ENCODE measurements around the gene SLC37A1.
"Not testable (repeated sequence)": the region's sequence is repeated elsewhere in the genome, so short reads cannot be mapped to it uniquely, and the experiment has no call there.

The SLC37A1 gene

DNA sequence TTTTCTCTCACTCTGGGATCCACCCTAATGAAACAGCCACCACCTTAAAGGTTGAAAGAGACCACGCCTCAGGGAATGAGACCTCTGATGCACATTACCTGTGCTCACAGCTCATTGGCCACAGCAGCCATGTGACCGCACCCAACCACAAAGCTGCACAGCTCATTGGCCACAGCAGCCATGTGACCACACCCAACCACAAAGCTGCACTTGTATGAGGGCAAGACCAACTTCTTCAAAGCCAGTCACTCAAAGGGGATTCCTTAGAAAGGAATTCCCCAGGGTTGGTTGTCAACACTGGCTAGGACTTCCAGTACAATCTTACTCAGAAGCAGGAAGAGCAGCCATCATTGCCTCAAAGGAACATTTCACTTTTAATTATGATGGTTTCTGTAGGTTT, 96.2 kb downstream of the SLC37A1 start:
- TF ChIP-seq, protein P1, sequence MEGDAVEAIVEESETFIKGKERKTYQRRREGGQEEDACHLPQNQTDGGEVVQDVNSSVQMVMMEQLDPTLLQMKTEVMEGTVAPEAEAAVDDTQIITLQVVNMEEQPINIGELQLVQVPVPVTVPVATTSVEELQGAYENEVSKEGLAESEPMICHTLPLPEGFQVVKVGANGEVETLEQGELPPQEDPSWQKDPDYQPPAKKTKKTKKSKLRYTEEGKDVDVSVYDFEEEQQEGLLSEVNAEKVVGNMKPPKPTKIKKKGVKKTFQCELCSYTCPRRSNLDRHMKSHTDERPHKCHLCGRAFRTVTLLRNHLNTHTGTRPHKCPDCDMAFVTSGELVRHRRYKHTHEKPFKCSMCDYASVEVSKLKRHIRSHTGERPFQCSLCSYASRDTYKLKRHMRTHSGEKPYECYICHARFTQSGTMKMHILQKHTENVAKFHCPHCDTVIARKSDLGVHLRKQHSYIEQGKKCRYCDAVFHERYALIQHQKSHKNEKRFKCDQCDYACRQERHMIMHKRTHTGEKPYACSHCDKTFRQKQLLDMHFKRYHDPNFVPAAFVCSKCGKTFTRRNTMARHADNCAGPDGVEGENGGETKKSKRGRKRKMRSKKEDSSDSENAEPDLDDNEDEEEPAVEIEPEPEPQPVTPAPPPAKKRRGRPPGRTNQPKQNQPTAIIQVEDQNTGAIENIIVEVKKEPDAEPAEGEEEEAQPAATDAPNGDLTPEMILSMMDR (IDR thresholded peaks at IDR 0.05; ENCODE audit: borderline replicate concordance, insufficient read depth, low read depth, low read length), result no peak
- no peak overlapping the region for H3K4me3 ChIP-seq (ENCODE audit: low read depth, low read length)

GRCh38 chr21:42611852-42612251, 98.2 kb downstream of the SLC37A1 start:
- no peak overlapping the region for H3K4me3 ChIP-seq (ENCODE audit: low read depth, low read length)
- TF ChIP-seq, protein P1 (IDR thresholded peaks at IDR 0.05; ENCODE audit: borderline replicate concordance, insufficient read depth, low read depth, low read length), result no peak

DNA sequence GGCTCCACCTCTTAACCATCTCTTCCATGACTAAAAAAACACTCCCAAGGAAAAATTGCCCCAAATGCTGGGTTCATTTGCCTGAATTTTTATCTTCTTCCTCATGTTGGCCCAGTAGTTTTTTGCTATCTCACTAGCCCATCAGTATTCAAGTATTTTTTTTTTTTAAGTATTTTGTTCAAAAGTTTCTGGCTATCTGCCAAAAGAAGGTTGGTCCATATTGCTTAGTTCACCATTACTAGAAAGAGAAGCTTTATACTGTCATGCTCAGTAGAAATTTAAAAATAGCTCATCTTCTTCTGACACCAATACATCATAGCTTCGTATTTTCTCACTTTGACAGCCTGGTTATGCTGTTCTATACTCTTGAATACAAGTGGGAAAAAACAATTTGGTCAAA, 98.7 kb downstream of the SLC37A1 start:
- no peak overlapping the region for H3K4me3 ChIP-seq (ENCODE audit: low read depth, low read length)
- TF ChIP-seq, protein P1 (IDR thresholded peaks at IDR 0.05; ENCODE audit: borderline replicate concordance, insufficient read depth, low read depth, low read length), result no peak

DNA sequence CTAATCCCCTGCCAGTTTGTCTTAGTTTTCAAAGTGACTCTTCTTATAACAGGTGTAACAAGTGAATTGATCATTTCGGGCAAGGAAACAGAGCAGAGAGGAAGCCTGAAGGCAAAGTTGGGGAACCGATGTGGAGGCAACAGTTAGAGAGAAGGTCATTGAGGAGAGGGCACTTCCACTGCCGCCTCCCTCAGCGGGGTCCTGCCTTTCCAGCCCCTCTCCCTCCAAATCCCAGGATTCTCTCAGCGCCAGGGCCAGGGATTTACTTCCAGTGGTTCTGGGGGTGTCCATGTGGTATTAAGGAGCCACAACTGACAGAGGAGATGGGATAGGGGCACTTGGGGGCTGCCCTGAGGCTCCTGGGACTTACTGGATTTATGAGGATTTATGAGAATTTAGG, 100.1 kb downstream of the SLC37A1 start:
- TF ChIP-seq, protein P1 (IDR thresholded peaks at IDR 0.05; ENCODE audit: borderline replicate concordance, insufficient read depth, low read depth, low read length), result no peak
- H3K4me3 ChIP-seq (ENCODE audit: low read depth, low read length), result no peak overlapping the region

DNA sequence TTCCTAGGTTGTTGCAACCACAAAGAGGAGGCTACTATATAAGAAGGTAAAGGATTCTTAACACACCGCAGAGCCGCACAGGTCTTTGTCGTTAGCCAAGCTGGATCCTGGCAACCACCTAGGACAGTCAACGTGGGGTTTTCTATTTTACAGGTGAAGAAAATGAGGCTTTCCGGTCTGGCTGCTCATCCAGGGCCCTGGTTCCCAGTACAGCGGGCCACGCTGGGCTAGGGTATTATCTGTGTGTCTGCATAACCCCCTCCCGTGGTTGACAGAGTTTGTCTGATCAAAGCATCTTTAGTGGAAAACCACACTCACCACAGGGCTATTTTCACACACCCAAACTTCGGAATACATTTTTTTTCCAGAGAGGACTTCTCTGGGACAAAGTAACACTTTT, 100.7 kb downstream of the SLC37A1 start:
- no peak overlapping the region for H3K4me3 ChIP-seq (ENCODE audit: low read depth, low read length)
- TF ChIP-seq, protein P1 (IDR thresholded peaks at IDR 0.05; ENCODE audit: borderline replicate concordance, insufficient read depth, low read depth, low read length), result no peak

DNA sequence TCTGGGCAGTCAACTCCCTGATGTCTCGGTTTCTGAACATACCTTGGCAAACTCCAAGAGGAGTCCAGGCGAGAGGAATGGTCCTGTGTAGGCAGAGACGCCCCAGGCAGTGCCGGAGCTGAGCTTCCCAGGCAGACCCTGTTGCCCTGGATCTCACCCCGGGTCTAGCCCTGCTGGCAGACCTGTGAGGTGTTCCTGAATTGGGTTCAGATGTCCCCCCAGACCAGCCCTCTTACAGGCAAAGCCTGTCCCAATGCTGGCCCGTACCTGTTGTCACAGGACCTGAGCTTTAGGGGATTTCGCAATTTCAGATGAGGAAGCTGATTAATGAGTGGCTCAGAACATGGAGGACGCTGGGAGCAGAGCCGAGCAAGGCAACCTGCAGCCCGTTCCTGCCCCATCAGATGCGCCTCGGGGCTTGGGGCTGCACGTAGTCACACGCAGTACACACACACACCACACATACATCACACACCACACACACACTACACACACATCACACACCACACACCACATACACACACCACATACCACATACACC, 101.2 kb downstream of the SLC37A1 start:
- TF ChIP-seq, protein P1 (IDR thresholded peaks at IDR 0.05; ENCODE audit: borderline replicate concordance, insufficient read depth, low read depth, low read length), result no peak
- H3K4me3 ChIP-seq (ENCODE audit: low read depth, low read length), result no peak overlapping the region

DNA sequence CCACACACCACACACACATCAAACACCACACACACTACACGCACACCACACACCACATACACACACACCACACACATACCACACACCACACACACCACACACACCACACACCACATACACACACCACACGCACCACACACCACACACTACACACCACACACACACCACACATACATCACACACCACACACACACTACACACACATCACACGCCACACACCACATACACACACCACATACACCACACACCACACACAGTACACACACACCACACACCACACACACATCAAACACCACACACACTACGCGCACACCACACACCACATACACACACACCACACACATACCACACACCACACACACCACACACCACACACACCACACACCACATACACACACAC, 101.7 kb downstream of the SLC37A1 start:
- H3K4me3 ChIP-seq (ENCODE audit: low read depth, low read length), result not testable (repeated sequence)

DNA sequence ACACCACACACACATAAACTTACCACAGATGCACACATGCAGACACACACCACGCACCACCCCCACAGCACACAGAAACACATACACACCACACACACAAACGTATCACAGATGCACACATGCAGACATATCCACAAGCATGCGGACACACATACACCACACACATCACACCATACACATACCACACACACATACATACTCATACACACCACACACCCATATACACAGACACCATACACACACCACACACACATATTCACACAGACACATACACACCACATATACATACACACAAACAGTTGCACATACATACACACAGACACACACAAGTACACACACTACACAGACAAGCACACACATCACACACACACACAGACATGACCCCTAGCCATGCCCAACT, 102.3 kb downstream of the SLC37A1 start:
- H3K4me3 ChIP-seq (ENCODE audit: low read depth, low read length), result no peak overlapping the region
- TF ChIP-seq, protein P1 (IDR thresholded peaks at IDR 0.05; ENCODE audit: borderline replicate concordance, insufficient read depth, low read depth, low read length), result no peak

All from GM12875 (cell line).